ENCODE data around the gene HOXD10. TPM values are rescaled to one million over a fixed set of nuclear protein-coding genes. Genes with fewer than 3 reads are reported as not detected.
A peak's percentile ranks its signal among the peaks of the same experiment; 100 is the strongest.

The HOXD10 gene
- total and polyA plus RNA-seq, 2 of the 13 experiments (the other 11 are each of a cell fraction or from before 2014, with no cell fraction given): not detected

- TF ChIP-seq KIAA2018 (CRISPR knock-in tag; IDR thresholded peaks at IDR 0.05; ENCODE audit: borderline replicate concordance) (no peak), MLXIP (CRISPR knock-in tag; IDR thresholded peaks at IDR 0.05; ENCODE audit: borderline replicate concordance) (no peak), NR2F2 (IDR thresholded peaks at IDR 0.05; ENCODE audit: borderline replicate concordance, low read depth) (no peak), ZNF207 (IDR thresholded peaks at IDR 0.05; ENCODE audit: borderline replicate concordance) (no peak), ATF2 (CRISPR knock-in tag; IDR thresholded peaks at IDR 0.05) (0 out of 2 replicates have a peak, but pooled peaks have one; percentile 26), BHLHE40 (IDR thresholded peaks at IDR 0.05; ENCODE audit: low read length) (no peak), RBAK (CRISPR knock-in tag; IDR thresholded peaks at IDR 0.05) (no peak), REPIN1 (CRISPR knock-in tag; IDR thresholded peaks at IDR 0.05; ENCODE audit: borderline replicate concordance, low read depth) (peak; percentile 76), ZNF225 (CRISPR knock-in tag; IDR thresholded peaks at IDR 0.05) (no peak), NR1H2 (CRISPR knock-in tag; IDR thresholded peaks at IDR 0.05; ENCODE audit: borderline replicate concordance, low read depth) (no peak), ZBTB37 (CRISPR knock-in tag; IDR thresholded peaks at IDR 0.05) (no peak), DDIT3 (CRISPR knock-in tag; IDR thresholded peaks at IDR 0.05) (no peak)
Observed at GRCh38 chr2:176088048-176088936, 28.3 kb upstream of the HOXD10 start (continued).

All from HepG2 (cell line).